Activated T-helper 1 cell treated with anti-CD3 and anti-CD28 coated beads, Interleukin-2, amount 50 U/mL, for 16 hours (primary cell): ENCODE results near the gene ALDH1A2.
"Not testable (repeated sequence)": the region's sequence is repeated elsewhere in the genome, so short reads cannot be mapped to it uniquely, and the experiment has no call there.

Source experiments
- DNase-seq, 2 donors: peaks; one replicate each; pipeline ENCODE4 v3.0.0-alpha.2; 2020; ENCODE audit warnings: low read depth in 1 of 2, low spot score in 1 of 2

The ALDH1A2 gene

DNA sequence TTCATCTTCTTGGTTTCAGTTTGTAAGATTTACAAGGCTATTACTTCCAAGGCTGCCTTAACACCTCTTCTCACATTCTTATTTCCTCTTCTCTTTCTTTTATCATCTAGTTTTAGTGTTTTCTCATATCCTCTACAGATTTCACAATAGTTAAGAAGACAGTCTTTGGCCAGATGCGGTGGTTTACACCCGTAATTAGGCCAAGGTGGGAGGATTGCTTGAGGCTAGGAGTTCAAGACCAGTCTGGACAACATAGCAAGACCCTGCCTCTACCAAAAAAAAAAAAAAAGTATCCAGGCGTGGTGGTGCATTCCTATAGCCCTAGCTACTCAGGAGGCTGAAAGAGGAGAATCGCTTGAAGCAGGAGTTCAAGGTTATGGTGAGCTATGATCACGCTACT lies 3.5 kb upstream of the ALDH1A2 start:
- DNase-seq: no peak

DNA sequence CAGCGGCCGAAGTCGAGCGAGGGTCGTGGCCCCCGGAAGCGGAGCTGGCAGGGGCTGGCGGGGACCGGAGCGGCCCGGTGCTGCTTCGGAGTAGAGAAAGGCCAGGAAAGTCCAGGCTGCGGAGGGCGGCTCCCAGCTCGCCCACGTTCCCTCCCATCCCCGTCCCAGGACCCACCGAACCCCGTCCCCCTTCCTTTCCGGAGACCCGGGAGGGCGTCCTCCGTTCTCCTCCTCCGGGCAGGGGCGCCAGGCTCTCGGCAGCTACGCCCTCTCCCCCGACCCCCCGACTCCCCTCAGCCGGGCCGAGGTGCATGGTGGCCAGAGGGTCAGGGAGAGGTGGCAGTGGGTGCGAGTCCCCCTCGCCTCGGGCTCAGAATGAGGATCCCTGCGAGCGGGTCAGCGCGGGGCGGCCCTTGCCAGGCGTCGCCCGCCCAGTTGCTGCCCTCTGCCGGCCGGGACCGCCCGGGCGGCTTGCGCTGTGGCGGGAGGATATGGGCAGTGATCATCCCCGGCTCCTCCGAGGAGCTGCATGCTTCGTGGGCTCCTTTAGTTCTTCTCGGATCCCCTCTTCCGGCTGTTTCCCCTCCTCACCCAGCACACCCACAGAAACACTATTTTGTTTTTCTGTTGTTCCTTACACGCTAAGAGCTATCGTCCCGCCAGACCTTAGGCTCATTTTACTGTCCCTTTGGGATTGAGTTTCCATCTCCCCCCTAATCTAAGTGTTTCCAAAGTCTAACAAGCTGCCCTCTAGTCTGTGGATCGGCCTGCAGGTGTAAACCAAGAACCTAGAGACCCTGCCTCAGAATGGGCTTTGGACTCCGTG lies 744 bp upstream of the ALDH1A2 start:
- DNase-seq: peak; percentile 5 to 23

DNA sequence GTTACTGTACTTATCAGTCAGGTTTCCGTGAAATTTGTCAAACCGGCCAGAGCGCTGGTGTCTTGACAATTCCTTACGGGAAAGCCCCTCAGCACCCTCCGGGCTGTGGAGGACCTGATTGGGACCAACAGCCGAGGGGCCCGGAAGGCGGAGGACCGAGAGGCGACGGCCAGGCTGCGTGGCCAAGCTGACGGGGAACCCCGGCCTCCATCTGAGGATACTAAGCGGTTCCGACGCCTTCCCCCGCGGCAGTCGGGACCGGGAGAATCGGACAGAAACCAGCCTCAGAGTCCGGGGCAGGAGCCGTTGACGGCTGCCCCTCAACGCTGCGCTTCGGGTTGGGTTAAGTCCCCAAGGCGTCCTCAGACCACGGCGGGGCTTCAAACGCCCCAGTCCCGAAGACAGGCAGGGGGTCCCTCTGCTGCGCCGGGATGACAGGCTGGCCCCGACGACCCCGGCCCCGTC lies 499 bp downstream of the ALDH1A2 start:
- no peak for DNase-seq

DNA sequence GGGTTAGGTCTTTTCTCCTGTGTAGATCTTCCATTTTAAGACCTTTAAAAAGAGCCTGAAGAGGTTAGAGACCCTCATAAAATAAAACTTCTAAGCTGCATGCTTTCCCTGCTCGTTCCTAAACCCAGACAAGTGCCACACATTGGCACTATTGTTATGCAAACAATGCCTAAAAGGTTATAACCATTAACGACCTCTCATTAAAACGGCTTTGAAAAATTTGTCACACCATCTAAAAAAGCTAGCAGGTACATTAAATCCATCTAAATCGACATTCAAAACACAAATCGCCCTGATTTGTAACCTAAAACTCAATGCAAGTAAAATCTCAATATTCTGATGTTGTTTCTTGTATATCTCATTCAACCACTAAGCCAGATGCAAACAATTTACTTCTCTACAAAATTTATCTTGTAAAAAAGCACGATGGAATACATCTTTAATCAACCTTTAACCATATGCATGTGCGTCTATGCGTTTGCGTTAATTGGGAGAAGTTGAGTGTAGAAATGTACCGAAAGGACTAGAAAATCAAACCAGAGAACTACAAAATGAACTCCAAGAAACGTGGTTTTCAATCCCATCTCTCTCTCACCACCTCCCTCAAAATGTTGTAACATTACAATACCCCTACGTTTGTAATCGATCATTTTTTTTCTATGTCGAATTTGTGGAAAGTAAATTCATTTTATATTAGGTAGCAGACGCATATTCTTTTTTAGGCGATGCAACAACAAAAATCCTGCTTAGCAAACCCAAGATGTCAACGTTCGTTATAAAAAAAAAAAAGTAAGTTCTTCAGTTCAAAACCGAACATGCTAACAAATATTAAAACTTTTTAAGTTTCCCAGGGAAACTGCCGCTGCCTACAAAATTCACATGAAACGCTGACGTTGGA lies 1.2 kb downstream of the ALDH1A2 start:
- DNase-seq: no peak

DNA sequence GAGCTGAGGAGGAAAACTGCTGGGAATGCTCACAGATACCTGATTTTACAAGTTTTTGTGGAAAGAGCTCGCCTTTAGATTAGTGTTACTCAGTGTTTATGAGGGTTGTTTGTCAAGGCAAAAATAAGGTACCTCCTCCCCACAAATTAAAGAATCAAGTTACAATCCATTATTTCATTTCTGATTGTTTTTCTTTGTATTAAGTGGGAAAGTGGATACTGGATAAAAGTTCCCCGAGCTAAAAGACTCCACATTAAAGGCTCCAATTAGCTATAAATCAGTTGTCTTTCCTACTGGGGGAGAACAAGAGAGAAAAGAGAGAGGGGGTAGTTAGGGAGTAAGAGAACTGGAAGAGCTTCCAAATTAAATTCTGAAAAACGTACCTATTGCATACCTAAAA lies 1.9 kb downstream of the ALDH1A2 start:
- DNase-seq: no peak

DNA sequence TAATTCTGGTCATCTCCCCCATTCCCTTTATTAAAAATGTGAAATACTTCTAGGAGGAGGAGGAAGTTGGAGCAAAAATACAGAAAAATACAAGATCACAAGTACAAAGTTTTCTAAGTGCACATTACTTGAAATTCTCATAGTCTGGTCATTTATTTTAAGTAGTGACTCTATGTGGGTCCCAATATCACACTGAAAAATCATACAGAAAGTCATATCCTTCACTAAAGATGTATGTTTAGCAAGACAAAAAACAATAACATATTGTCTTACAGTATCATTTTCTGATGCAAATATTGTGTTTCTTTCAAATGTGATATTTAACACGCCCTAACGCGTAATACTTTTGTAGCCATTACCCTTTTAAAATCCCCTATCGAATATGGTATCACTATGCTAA lies 2.5 kb downstream of the ALDH1A2 start:
- no peak for DNase-seq

DNA sequence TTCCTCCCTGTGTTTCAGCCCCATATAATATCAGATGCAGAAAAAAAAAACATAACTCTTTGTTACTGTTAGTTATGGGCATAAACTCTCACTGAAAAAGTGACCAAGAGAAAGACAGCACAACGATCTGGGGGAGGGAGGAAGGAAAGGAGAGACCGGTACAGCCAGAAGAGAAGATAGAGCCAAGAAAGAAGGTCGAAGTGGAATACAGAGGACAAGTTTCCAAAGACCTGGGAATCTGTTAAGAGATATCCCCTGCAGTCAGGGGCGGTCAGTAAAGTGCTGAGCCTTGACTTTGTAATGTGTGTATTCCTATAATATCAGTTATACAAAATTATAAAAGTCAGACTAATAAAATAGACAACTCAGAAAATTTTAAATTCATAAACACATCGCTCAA lies 3.3 kb downstream of the ALDH1A2 start:
- DNase-seq: no peak

DNA sequence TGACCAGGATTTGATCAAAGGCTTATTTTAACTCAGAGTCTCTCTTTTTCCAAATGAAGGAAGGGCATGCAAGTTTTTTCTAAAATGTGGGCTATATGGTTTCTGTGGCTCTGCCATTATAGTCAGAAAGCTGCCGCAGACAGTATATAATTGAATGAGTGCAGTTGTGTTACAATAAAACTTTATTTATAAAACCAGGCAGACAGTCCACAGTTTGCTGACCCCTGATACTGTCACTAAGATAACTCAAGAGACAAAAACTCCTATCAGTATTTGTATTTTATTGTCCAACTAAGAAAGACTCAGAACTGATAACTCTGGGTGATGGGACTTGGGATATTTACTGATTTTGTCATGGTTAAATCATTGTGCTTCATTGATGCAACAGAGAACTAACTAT lies 4.9 kb downstream of the ALDH1A2 start:
- no peak for DNase-seq

DNA sequence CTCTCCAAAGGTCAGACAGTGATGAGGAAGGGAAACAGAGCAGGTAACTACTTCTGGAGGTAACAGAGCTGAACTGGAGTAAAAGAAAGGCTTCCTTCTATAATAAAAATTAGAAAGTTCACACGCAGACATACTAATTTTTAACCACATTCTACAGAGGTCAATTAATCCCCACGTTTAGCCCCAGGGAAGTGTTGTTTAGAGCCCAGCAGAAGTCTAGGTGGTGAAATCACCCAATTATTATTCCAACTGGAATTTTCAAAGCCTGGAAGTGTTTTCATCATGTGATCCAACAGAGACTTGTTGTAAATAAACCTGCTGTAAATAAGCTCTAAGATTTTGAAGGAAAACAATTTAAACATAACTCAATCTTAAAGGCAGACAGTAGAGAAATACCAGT lies 6.8 kb downstream of the ALDH1A2 start:
- DNase-seq: no peak

DNA sequence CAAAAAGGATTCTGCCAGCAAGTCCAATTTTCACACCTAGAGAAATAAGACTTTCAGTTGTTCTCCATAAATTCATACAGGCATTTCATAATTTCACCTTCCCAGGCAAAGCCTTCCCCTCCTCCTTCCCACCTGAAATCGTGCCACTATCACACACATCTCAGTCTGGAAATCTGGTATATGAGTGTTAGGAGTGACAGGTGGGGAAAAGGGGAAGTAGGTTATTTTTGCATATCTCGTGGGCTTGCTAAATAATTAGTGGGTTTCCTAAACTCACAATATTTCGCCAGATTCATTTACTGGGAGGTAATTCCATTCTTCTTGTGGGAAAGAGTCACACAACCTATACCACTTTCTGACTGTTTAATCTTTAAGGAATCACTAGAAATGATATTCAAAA lies 7.4 kb downstream of the ALDH1A2 start:
- DNase-seq: no peak

DNA sequence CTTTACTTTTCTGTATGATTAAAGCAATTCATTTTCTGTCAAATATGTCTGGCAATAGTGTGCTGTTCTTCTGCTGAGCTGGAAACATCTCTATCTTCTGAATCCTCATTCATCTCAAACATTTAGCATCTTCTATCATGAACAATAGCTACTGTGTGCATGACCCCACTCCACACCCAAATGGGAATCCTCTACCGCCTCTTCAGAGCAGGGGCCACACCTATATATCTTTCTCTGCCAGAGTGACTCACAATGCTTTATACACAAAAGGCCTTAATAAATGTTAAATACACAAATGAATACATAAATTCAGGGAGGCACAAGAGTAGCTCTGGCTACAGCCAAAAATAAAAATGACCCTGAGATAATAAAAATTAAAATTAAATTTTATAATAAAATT lies 8.0 kb downstream of the ALDH1A2 start:
- DNase-seq: no peak

DNA sequence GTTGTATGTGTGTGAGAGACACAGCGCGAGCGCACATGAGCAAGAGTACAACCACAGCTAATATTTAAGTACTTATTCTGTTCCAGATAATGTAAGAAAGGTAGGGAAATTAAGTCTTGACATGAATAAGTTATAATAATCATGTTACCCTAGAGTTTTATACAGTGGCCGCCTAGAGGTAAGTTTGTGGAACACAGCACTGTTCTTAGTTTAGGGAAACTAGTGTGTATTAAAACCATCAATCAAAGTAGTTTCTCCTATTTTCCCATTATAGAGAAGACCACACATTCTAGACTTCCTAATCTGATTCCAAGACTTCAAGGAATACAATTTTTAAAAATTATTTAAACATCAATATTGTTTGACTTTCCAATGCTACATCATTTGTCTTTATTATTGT lies 9.5 kb downstream of the ALDH1A2 start:
- DNase-seq: no peak

DNA sequence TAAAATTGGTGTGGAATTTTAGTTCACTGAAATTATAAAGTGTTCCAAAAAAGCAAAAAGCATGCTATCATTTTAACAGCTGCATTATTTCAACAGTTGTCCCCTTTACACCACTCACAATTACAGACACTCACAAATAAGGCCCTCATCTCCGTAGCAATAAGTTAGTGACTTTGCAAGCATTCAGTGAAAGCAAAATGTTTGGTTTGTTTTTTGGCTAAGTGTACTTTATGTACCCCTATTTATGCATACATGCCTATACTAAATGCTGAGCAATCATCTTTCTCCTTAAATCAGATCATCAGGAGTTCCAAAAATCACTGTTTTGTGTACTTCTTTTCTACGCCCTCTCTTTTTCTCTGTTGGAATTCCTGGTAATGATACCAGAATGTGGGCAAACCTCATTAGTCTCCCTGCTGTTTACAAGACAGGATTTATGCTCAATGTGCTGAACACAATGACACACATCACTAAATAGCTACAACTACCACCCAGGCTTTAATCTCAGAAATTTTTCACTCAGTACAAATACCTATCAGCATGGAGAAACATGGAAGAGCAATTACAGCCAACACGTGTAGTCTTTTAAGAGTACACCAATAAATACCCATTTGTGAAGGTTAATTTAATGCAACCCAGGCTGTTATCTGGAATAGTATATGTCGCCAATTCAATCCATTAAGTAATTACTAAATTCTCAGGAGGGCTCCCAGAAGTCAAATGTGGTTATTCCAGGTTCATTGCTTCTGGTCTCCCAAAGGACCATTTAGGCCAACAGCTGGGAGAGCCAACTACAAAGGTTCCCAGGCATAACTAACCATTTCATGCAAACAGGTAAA lies 12.0 kb downstream of the ALDH1A2 start:
- no peak for DNase-seq

DNA sequence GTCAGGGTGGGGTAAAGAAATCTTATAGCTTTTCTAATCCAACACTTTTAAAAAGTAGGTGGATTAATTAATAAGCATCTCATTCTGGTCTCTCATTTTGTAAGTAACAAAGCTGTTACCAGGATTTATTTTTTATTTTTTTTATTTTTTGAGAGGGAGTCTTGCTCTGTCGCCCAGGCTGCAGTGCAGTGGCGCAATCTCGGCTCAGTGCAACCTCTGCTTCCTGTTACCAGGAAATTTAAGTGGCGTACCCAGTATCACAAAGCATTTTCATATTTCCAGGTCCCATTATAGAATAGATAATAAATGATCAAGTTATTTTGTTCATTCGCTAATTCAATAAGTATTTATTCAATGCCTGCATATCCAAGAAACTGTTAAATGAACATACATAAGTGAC lies 13.2 kb downstream of the ALDH1A2 start:
- DNase-seq: no peak

DNA sequence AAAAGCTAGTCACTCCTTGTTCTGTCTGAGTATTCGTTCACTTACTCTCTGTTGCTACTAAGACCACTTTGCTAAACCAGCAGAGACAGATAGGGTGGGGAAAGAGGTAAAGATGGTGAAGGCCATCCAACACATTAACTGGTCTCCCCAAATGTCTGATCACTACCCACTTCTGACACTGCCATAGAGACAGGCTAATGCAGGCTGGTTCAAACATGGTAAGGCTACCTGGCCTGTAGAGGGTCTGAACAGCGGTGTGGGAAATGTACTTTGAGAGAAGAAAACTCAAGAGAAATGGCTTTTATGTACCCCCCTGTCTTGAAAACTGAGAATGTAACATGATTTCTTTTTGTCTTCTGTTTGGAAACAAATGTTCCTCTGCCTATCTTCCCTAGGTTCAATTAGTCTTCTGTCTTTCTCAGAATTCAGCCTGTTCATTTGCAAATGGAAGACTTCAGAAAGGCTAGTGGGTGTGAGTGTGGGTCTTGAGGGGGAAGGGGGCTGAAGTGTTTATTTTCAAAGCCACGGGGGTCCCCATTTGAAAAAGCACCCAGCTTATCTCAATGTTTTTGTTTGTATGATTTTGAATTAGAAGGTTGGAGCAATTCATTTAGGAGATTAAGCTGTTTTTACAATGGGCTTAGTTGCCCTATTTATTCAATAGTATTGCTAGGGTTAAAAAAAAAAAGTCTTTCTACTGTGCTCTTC lies 15.8 kb downstream of the ALDH1A2 start:
- DNase-seq: no peak

DNA sequence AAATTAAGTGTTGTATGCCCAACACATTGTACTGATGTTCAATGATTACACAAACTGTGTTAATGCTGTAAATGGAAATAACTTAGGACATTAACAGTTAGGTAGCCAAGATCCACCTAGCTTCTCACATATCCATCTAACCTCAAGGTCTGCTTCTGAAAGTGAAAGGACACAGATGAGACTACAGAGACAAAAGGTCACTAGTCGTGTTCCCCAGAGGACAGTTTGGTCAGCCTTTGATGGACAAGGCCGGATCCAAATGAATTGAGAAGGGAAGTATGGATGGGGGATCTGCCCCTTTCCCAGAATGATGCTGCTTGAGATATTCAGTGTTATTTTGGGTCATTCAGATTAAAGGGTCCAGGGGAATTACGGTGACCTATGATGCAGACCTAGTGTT lies 17.2 kb downstream of the ALDH1A2 start:
- no peak for DNase-seq

DNA sequence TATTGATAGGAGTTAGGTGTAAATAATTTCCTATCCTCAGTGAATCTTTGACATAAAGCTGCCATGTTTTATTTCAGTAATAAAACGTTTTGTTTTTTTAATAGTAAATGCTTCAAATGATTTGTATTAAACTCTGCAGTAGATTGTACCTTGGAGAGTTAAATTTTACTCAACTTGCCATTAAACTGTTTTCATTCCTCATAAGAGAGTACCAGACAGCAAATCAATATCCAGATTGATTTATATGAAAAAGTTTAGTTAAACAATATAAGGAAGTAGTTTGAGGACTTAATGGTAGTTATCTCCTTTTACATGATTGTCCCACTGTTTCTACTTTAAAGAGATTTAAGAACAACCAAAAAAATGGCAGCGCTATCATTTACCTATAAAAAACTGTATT lies 18.4 kb downstream of the ALDH1A2 start:
- no peak for DNase-seq

DNA sequence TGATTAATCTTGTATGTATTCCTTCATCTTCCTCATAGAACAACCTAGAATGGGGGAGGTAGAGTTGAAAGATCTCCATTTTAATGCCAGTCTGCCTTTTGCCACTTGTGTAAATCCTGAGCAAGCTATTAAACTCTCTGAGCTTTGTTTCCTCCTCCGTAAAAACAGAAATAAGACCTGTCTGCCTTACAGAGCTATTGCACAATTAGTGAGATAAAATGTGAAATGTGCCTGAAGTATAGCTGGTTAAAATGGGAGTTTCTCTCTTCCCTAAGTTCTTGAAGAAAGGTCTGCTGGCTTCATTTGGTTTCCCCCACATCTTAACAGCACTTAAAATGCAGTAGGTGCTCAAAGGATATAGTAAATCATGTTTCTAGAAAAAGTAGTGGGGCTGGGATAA lies 19.0 kb downstream of the ALDH1A2 start:
- no peak for DNase-seq

DNA sequence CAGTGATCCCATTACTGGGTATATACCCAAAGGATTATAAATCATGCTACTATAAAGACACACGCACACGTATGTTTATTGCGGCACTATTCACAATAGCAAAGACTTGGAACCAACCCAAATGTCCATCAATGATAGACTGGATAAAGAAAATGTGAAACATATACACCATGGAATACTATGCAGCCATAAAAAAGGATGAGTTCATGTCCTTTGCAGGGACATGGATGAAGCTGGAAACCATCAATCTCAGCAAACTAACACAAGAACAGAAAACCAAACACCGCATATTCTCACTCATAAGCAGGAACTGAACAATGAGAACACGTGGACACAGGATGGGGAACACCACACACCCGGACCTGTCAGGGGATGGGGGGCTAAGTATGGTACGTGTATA lies 20.1 kb downstream of the ALDH1A2 start:
- not testable (repeated sequence) for DNase-seq

DNA sequence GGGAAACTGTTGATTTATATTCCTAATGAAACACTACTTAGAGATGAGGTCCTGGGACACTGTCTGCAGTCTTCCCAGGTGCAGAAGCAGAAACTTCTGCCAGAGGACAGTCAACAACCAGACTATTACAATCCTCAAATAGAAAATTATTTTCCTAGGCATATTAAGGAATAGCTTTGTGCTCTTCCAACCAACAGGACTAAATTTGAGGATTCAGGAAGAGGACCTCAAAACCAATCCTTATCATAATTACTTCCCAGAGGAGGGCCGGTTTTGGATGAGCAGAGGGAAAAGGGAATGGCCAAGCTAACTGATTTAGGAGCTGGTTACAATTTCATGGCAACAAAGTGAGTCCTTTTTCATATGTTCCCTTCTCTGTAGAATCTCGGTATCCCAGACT lies 21.0 kb downstream of the ALDH1A2 start:
- no peak for DNase-seq
